ENCODE results near the gene MRPL20.

DNA sequence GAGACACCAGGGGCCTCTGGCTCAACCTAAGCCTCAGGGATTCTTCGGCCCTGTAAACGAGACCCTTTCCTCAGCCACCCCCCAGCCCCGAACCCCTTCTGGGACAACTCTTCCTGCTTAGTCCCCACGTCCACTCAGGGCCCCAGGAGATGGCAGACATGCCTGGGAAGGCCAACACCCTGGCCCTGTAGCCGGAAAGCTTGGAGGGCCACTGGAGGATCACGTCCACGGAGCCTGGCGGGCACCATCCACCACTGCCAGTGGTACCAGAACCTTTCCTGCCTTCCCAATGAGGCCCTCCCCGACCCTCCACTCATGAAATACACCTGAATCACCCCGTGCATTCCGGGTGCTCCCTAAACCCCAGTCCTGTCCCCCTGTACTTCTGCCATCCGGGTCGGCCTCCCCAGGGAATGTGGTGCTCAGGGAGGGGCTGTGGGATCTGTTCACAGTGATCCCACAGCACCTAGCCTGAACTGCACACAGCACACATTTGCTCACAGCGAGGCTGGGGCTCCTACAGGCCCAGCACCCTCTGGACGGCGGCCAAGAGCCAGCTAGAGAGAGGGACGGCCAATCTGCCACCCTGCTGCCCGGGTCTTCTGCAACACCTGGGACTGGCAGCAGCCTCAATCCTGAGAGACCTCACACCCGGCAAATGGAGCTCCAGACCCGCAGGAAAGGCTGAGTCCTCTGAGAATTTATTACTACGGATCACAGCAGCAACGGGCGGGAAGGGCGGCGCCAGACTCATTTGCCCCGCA lies 33.9 kb downstream of the MRPL20 start:
- TF ChIP-seq POLR2A (IDR thresholded peaks at IDR 0.05) (no peak), EP300 (IDR thresholded peaks at IDR 0.05) (no peak)
- TF ChIP-seq, protein P1, sequence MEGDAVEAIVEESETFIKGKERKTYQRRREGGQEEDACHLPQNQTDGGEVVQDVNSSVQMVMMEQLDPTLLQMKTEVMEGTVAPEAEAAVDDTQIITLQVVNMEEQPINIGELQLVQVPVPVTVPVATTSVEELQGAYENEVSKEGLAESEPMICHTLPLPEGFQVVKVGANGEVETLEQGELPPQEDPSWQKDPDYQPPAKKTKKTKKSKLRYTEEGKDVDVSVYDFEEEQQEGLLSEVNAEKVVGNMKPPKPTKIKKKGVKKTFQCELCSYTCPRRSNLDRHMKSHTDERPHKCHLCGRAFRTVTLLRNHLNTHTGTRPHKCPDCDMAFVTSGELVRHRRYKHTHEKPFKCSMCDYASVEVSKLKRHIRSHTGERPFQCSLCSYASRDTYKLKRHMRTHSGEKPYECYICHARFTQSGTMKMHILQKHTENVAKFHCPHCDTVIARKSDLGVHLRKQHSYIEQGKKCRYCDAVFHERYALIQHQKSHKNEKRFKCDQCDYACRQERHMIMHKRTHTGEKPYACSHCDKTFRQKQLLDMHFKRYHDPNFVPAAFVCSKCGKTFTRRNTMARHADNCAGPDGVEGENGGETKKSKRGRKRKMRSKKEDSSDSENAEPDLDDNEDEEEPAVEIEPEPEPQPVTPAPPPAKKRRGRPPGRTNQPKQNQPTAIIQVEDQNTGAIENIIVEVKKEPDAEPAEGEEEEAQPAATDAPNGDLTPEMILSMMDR (IDR thresholded peaks at IDR 0.05), result no peak
